CD4-positive, alpha-beta T cell treated with Interleukin-6 at 100 ng/mL for 8 hours (primary cell): ENCODE results near the gene SORCS2.

ENCODE experiments used
- DNase-seq: peaks from one replicate; pipeline ENCODE4 v3.0.0-alpha.2; 2020; ENCODE audit warnings: mixed read lengths, low spot score

SORCS2 gene

DNA sequence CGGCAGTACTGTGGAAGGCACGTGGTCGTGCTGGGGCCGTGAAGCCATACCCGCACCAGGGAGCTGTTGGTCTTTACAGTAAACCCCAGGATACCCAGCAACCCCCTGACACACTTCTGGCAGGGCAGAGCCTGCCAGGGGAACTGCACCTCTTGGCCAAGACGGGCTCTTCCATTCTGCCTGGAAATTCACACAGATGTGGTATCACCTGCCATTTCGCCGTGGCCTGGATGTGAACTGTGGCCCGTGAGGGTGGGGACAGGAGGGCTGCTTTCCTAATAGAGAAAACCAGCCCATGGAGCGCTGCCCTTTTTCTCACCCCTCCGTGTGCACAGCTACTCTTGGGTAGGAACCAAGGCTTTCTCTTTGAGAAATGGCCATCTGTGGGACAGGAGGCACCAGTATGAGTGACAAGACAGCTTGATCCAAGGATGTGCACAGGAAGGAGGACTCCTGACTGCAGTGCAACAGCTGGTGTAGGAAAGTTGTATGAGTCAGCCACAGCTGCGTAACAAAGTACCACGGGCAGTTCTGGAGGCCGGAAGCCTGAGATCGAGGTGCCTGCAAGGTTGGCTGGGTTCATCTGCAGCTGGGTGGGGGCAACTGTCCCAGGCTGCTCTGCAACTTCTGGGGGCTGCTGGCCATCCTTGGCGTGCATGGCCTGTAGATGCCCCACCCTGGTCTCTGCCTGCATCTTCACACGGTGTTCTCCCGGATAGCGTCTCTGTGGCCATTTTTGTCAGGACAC lies 146.7 kb downstream of the SORCS2 start:
- no peak for DNase-seq

DNA sequence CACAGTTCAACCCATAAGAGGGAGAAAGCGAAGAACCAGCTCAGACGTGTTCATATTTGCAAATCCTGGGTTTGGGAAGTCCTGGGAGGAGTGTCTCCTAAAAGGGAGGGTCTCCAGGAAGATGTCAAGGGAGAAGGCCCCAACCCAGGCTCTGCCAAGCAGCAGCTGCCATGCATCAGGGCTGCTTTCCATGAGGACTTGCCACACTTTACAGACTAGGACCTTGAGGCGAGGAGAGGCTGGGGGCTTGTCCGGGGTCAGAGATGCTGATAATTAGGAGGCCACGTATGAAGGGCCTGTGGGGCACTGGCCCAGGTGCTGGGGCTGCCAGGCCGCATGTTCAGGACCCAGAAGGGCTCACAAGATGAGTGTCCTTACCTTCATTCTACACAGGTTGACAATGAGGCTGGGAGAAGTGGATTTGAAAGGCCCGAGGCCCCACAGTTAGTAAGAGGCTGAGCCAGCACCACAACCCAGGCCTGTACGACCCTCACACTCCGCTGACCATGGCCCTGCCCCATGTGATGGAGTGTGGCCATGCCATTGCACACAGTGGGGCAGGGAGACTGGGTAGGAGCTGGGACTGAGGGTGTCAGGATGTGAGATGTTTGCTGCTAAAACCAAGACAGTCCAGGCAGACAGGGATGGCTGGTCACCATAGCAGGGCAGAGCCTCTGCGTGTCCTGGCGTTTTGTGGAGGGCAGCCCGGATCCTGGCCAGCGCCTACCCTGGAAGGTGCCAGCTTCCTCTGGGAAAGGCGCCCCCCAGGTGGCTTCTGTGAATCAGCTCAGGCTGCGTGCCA lies 147.6 kb downstream of the SORCS2 start:
- DNase-seq: no peak

DNA sequence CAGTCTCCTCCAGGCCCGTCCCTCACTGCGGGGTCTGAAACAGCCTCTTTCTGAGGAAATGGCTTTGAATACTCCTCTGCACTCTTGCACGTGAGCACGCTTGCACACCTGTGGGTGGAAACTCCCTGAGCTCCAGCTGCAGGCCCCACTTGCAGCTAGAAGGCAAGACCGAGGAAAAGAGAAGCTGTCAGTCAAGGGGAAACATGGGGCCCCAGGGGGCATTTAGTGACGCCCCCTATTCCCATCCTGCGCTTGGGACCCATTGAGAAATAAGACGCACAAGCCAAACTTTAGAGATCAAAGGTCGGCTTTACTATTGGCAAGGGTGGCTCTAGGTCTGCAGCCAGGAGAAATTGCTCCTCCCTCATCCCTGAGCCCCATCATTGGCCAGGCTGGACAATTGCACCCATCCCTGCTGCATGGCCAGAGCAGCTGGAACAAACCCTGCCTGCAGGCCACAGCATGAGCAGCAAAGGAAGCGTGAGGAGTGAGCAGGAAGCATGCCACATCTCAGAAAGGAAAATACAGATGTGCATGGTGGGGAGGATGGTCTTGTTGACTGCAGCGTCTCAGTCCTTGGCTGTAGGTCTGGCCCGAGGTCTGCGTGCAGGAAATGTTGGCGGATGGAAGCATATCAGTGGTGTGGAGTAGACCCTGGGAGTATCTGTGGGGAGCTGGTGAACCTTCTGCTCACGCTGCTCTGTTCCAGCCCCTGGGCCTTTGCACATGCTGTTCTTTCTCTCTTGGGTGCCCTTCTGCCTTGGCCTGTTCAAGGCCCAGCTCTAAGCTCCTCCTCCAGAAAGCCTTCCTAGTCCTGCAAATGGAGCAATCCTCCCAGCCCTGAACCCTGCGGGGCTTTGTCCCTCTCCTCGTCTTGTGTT lies 148.5 kb downstream of the SORCS2 start:
- DNase-seq: no peak

DNA sequence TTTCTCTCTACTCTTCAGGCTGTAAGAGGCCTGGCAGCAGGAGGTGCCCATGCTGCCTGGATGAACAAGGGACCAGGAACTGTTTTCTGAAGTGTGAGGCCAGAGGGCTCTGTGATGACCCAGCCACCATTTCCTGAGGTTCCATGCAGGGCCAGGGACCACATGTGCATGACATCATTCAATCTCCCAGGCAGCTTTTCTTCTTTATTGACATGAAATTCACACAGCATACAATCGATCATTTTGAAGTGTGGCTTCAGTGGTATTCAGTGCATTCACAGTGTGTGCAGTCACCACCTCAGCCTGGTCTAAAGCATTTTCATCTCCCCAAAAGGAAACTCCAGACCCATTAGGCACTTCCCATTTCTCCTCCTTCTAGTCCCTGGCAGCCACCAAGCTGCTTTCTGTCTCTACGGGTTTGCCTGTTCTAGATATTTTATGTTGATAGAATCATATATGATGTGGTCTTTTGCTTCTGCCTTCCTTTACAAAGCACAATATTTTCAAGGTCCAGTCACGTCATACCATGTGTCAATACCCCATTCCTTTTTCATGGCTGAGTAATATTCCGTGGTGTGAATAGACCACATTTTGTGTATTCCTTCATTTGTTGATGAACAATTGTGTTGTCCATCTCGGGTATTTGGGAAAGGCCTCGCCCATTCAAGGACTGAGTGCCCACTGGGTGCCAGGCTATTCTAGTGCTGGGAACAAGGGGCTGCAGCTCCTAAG lies 149.3 kb downstream of the SORCS2 start:
- no peak for DNase-seq

DNA sequence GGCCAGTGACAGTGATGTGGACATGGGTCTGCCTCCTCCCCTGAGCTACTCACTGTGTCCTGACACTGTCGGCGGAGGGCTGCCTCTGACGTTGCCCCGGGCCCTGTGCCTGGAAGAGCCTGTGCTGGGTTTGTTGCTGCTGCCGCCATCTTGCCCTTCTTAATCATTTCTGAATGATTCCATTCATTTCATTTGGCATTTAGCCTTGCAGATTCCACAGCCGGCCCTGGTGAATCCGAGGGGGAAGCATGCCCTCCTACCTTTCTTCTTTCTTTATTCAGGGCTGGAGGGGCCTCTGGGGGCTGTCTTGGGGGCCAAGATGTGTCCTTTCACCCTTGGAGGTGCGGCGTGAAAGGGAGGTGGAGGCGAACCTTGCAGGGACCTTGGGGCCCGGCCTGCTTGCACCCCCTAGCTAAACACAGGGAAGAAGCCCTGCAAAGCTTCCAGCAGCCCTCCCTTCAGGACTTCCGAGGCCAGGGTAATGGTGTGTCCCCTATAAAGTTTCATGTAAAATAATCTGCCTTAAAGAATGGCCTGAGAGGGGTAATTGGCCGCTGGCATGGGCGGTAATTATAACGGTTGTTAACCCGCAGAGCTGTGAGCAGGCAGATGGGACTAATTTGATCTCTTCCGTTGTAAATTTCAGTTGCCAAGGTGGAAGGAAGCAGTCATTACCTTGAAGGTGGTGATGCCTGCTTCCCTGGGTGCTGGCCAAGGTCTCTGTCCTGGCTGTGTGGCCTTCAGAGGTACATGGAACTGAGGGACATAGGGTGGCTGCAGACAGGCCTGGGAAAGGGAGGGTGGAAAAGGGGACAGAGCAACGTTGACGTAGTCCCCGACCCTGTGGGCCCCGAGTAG lies 150.1 kb downstream of the SORCS2 start:
- no peak for DNase-seq

DNA sequence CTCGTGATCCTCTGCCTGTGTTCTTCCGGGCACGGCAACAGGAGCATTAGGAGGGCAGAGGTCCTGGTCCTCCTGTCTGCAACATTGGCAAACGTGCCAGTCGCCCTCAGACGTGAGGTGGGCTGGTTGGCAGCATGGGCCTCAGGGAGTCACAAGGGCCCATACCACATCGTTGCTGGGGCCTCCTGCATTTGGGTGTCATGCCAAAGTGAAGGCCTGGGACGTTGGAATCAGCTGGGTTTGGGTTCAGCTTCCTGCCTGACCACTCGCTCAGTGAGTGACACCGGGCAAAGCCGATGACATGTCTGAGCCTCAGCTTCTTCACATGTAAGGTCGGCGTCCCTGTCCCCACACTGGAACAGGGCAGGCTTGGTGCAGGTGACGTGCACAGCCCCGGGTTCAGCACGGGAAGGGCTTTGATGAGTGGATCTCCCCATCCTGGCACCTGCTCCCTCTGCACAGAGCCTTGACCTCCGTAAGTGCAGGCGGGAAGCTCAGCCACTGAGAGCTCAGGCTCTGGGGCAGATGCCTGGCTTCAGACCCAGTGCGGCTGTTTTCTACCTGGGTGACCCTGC lies 150.8 kb downstream of the SORCS2 start:
- no peak for DNase-seq

DNA sequence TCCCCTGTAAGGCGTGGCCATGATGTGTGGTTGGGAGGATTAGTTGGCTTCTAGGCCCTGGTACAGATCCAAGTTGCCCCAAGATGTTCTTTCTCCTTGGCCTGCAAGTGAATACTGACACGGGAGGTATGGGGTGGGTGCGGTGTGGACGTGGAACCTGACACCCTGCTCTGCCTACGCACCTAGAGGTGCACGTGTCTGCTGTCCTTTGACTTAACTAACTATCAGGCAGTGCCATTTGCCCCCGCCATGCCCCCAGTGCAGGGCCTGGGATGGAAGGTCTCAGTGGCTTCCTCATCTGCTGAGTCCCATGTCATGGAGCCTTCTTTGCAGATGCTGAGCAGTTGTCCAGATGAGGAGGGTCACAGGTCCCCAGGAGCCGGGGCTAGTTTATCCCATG lies 151.6 kb downstream of the SORCS2 start:
- no peak for DNase-seq

DNA sequence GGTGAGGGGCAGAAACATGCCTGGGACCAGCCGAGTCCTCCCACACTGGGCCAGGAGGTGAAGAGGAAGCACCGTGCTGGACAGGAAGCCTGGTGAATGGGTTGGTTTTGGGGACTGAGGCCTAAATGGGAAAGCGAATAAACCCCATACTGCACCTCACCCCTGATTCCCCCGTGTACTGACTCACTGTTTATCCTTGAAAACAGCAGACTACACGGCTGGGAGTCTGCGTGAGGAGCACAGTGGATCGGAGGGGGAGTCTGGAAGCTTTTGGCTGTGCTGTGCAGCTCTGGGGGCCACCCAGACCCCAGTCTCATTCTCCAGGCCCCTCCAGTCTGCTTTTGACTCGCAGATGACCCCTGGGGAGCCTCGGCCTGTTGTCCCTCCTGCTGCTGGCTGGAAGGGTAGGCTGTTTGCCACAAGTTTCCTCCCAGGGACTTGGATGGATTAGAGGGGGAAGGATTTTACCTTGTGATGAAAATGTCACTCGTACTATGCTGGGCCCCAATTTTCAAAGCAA lies 152.4 kb downstream of the SORCS2 start:
- DNase-seq: no peak

DNA sequence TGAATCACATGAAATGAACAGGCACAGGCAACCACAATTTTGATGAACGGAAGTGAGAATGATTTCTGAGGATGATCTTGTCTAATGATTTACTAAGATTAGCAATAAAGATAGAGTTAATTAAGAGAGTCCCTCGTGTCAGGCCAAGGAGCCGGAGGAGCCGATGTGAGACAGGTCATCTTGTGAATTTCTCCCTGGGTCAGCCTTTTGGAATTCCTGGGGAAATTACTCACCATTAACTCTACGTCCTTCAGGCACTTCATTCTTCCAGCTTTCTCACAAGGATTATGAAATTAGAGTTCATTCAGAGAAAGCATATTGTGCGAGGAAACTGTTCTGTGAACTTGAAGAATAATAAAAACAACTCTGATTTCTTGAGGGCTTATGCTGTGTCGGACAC lies 155.6 kb downstream of the SORCS2 start:
- no peak for DNase-seq

DNA sequence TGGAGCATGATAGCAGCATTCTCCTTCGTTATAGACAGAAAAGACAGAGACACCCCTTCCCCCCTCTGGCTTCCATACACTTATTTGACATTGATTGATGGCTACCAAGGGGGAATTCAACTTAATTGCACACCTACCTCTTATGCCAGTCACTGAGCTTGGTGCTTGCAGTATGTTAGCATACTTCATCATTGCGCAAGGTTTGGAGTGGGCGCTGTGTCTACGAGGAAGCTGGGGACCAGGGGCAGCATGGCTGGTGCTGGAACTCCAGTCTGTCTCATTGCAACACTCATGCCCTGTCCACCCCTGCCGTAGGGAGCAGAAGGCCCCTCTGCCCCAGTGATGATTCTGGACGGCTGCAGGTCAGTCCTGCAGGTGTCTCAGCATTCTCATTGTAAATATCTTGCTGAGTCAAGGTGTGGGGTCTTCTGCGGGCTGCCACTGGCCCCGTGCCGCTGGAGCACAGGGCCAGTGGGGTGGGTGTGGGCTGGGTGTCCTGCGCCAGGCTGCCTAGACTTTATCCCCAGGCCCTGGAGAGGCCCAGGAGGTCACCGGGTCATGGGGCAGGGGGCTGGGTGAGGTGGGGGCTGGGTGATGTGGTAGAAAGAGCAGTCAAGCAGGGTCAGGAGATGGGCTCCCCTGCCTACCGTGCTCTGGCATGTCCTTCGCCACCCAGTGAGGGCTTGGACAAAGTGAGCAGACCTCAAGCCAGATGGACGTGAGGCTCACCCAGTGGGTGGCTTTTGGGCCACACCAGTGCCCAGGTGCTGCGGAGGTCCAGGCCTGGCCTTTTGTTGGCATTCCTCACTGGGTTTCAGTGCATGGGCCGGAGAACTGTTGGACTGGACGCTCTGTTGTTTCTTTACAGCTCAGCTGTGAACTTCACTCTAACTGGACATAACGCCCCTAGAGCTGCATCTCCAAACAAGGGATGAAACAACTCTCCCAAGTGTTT lies 156.9 kb downstream of the SORCS2 start:
- no peak for DNase-seq

DNA sequence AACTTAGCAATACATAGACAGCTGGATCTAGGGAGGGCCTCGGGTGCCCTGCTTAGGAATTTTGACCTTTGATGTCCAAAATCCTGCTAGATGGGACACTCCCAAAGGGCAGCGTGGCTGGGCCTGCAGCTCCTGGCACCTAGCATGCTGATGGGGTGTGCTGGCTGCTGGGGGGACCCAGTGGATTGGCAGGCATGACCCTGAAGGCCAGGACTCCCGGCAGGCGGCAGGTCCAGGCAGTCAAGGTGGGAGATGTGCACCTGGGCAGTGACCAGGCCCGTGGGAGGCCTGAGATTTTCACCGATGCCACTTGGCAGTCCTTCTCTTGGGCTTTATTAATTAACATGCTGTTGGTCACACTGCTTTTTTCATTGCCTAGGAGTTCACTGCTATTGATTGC lies 158.1 kb downstream of the SORCS2 start:
- DNase-seq: no peak

DNA sequence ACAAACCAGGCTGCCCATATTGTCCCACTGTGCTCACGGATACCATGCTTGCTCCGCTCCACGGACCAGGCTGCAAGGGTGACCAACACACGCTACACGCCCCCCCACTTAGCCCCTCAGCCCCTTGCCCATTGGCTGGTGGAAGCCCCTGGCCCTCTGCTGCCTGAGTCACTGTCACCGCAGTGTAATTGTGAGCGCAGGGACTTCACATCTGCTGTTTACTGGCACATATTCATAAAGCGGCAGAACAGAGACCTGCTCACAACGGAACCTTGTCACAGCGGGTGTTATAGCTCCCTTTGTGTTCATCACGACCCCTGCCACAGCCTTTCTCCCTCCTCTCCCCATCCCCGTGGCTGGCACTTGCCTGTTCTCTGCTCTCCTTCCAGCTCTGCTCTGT lies 158.7 kb downstream of the SORCS2 start:
- no peak for DNase-seq

DNA sequence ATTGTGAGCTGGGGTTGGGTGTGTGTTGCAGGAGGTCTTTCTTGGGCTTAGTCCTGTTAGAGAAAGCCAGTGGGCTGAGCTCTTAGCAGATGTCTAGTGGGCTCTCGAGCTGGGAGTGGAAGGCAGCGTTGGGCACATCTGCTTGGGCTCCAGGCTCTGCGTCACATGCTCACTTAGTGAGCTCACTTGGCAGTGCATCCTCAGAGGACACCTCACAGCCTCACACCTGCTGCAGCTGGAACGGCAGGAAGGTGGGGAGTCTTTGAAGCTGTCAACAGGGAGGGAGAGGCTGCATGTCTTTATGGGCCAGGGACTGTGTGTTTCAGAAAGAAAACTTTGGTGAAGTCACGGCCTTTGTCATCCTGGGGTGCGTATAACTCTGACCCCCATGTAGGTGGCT lies 160.1 kb downstream of the SORCS2 start:
- DNase-seq: no peak

DNA sequence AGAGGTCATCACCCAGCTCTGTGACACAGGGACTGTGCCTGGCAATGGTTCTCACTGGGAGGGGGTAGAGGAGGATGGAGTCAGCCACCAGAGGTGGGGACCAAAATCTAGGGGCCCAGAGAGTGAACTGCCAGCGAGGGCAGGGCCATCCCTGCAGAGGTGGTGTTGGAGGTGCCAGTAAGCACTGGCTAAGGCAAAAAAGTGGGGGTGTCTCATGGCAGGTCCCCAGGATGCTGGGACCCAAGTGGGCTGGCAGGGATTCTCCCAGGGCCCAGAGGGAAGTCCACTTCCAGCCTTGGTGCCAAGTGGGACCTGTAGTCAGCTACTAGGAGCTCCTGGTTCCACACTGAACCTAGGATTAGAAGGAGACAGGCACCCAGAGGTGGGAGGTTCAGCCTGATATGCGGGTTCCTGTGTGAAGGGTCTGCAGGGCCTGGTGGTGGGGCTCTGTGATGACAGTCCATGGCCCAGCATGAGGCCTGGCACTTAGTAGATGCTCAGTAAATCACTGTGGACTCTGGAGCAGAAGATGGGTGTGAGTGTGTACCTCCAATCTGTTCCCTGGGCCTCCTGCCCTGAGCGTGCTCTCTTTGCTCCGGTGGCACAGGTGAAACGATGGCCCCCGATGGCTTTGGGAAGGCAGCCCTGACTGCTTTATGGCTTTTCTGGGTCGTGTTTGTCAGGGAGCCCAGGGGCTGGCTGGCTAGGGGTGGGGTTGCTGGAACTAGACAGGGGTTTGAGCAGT lies 160.9 kb downstream of the SORCS2 start:
- no peak for DNase-seq

DNA sequence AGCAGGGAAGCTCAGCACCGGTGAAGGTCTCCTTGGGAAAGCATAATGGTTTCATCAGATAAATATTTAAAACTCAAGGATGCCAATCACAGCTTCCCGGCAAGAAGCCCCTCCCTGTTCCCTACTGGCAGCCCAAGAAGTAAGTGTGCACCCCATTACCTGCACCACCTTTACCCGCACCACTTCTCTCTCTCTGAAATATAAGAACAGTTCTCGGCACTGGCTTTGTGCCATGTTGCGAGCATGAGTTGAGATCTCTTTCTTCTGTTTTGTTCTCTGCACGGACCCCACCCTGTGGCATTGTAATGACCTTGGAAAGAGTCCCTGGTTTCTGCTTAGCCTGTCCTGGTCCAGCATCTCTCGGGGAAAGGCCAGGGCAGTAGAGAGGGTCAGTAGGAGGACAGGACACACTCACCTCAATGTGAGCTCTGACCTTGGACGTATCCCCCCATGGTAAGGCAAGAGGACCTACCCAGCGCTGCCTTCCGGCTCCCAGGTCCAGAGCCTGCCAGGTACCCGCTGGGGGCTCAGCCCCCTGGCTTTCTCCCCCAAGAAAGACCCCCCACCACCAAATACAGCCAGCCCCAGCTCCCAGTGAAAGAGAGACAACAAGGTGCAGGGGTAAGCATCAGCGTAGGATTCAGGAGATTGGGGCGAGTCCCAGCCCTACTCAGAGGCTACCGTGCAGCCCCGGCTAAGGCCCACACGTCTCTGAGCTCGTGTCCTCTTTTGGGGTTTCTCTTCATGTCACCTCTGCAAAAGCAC lies 161.7 kb downstream of the SORCS2 start:
- no peak for DNase-seq

DNA sequence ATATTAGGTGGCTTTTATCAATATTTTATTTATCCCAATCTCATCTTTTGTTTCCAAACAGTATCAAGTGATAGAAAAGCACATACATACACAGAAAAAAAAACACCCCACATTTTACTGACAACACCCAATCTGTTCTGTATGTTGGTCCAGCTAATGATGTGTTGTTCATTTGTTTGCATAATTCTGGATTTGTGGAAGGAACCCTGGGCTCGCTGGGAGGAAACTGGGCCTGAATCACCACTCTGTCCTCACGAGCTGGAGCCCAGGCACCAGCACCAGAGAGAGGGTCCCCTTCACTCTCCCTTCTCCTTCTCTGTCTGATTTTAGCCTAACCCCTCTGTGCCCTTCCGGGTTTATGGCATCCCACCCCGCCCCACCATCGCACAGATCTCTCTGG lies 162.6 kb downstream of the SORCS2 start:
- no peak for DNase-seq

DNA sequence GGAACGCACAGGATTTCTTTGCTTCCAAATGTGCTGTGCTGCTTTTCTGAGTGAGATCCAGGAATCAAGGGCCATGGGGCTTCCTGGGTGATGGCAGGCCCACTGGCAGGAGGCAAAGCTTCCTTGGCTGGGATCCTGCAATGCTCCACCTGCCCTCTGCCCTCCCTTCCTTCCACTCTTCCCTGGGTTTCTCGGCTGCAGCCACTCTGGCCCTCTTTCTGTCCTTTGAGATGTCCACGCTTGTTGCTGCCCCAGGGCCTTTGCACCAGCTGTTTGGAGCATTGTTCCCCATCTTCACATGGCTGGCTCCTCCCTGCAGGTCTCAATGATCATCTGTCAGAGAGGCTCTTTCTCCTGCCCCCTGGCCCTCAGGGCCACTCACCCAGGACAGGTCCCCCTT lies 163.5 kb downstream of the SORCS2 start:
- DNase-seq: no peak
